ENCODE measurements around the gene HEMK1. TPM values are rescaled to one million over a fixed set of nuclear protein-coding genes. Genes with fewer than 3 reads are reported as not detected.

The HEMK1 gene
- total RNA-seq, 2 experiments from 2014 or later = 12.4 to 14.6 TPM

DNA sequence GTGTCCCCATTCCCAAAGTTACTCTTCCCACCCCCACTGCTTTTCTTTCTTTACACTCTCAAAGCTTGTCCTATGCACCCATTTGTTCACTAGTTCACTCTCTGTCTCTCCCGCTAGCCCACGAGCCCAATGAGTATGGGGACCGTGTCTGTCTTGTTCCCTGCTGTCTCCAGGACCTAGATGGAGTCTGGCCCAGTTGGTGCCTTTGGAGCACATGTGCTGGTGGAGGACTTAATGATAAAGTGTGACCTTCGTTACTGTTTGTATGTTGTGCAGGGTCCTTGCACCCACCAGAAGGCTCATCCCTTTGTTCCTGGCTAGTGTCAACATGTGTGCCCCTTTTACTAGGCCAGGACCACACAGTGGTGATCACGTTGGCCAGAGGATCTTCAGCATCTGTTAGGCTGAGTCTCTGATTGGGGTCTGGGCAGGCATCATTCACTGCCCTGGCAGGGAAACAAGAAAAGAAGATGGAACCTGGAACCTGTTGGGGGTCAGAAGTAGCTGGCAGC is 34.8 kb downstream of the HEMK1 start:
- H3K4me3 Mint-ChIP-seq = peak overlapping the region; percentile 27
- Histone ChIP-seq H3K27me3 (ENCODE audit: control insufficient read depth in 1 of 2, insufficient read depth in 2 of 2, low read length in 2 of 2) (no peaks in the 10 kb centered on the region), H3K36me3 (ENCODE audit: insufficient read depth, low read length) (peaks cover 66% of the 10 kb centered on the region), H3K27ac (ENCODE audit: low read depth in 1 of 2, low read length in 2 of 2) (peak overlapping the region; percentile 73 to 86), H3K4me3 (ENCODE audit: low read length) (no peak overlapping the region), H3K9me3 (ENCODE audit: control insufficient read depth in 1 of 2, insufficient read depth in 1 of 2, low read length in 2 of 2) (no peaks in the 10 kb centered on the region), H3K4me1 (ENCODE audit: insufficient read depth, low read length) (peaks cover 100% of the 10 kb centered on the region)
- H3K36me3 Mint-ChIP-seq (ENCODE audit: low read depth) = peaks cover 56% of the 10 kb centered on the region
- TF ChIP-seq CTCF (IDR thresholded peaks at IDR 0.05) = no peak
- CTCF ChIA-PET = interaction anchor here (1.7 kb wide), 1 partner anchor 34 kb away, joined by 3 read pairs; the partner anchor contains the start of gene HEMK1
- H3K9me3 Mint-ChIP-seq = no peaks in the 10 kb centered on the region
- peak overlapping the region; percentile 93 for H3K27ac Mint-ChIP-seq
- H3K27me3 Mint-ChIP-seq = no peaks in the 10 kb centered on the region
- ATAC-seq (ENCODE audit: poor library complexity) (no peak), DNase-seq (no peak)
- intact Hi-C loops (cut with DNase I, micrococcal nuclease) = no loop called here
- H3K4me1 Mint-ChIP-seq (ENCODE audit: low read depth) = peaks cover 94% of the 10 kb centered on the region
- POLR2A ChIA-PET = interaction anchor here (1.1 to 20.8 kb wide), 4 partner anchors 12 to 32 kb away, joined by 3 to 446 read pairs (median 38); partner anchors contain the start of genes C3orf18 and HEMK1

DNA sequence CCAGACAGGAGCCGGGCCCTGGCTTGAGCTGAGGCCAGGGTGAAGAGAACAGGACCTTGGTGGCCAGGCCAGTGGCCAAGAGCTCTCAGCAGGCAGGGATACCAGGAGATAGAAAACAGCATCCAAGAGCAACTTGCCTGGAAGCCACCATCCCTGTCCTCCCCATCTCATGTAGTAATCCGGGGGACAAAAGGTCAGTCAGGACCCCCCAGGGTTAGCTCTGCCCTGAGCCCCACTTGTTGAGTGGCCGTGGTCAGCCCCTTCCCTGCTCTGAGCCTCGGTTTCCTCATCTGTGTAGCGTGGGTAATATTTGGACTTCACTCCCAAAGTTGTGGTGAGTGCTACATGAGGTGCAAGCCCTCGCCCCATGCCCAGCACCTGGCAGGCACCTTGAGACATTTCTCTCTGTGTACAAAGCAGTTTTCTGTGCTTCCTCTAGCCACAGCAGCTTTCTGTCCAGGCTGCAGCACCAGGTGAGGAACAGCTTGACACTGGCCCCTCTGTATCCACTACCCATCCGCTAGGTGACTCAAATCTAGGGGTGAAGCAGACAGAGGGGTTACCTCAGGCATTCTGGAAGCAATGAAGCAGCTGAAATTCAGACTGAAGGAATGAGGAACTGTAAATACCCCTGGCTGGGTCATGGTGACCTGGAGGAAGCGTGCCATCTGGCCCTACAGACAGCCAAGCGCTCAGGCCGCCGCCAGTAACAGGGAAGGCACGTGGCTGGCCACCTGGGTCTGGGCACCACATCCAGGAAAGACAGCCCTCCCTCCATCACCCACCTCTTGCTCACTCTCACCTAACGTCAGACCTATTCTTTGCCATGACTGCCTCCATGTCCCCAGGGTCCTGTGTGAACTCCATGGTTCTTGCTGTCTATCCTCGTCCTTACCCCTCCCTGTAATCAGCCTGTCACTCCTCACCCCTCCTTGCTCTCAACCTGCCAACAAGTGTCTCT is 35.6 kb downstream of the HEMK1 start:
- POLR2A ChIA-PET = interaction anchor here (2.7 to 20.8 kb wide), 2 partner anchors 13 to 32 kb away, joined by 14 to 446 read pairs; partner anchors contain the start of genes C3orf18 and HEMK1
- Mint-ChIP-seq H3K27ac (peak overlapping the region; percentile 93), H3K4me1 (ENCODE audit: low read depth) (peaks cover 99% of the 10 kb centered on the region), H3K27me3 (no peaks in the 10 kb centered on the region), H3K36me3 (ENCODE audit: low read depth) (peaks cover 62% of the 10 kb centered on the region), H3K9me3 (no peaks in the 10 kb centered on the region), H3K4me3 (peak overlapping the region; percentile 27)
- DNase-seq (peak in 1 of 14 experiments; percentile 40), ATAC-seq (ENCODE audit: poor library complexity) (no peak)
- peaks cover 100% of the 10 kb centered on the region for H3K4me1 ChIP-seq (ENCODE audit: insufficient read depth, low read length)
- TF ChIP-seq CTCF (IDR thresholded peaks at IDR 0.05) = no peak
- CTCF ChIA-PET = interaction anchor here (0.6 to 9.5 kb wide), 3 partner anchors 14 to 254 kb away, joined by 3 to 114 read pairs (median 4); partner anchors contain the start of gene HEMK1
- no peaks in the 10 kb centered on the region for H3K27me3 ChIP-seq (ENCODE audit: control insufficient read depth in 1 of 2, insufficient read depth in 2 of 2, low read length in 2 of 2)
- intact Hi-C loops (cut with DNase I, micrococcal nuclease) = no loop called here
- H3K4me3 ChIP-seq (ENCODE audit: low read length) = peak overlapping the region; percentile 87
- no peaks in the 10 kb centered on the region for H3K9me3 ChIP-seq (ENCODE audit: control insufficient read depth in 1 of 2, insufficient read depth in 1 of 2, low read length in 2 of 2)
- H3K36me3 ChIP-seq (ENCODE audit: insufficient read depth, low read length) = peaks cover 71% of the 10 kb centered on the region
- peak overlapping the region; percentile 73 to 86 for H3K27ac ChIP-seq (ENCODE audit: low read depth in 1 of 2, low read length in 2 of 2)

- Mint-ChIP-seq H3K4me1 (ENCODE audit: low read depth) (peaks cover 99% of the 10 kb centered on the region), H3K27ac (peak overlapping the region; percentile 93), H3K9me3 (no peaks in the 10 kb centered on the region), H3K27me3 (no peaks in the 10 kb centered on the region), H3K36me3 (ENCODE audit: low read depth) (peaks cover 70% of the 10 kb centered on the region), H3K4me3 (peak overlapping the region; percentile 76)
- H3K36me3 ChIP-seq (ENCODE audit: insufficient read depth, low read length) = peaks cover 81% of the 10 kb centered on the region
- ChIA-PET CTCF (interaction anchor here (0.8 to 9.5 kb wide), 3 partner anchors 10 to 33 kb away, joined by 3 to 114 read pairs (median 3); no protein-coding TSS in a partner anchor), POLR2A (interaction anchor here (2.7 to 20.8 kb wide), 2 partner anchors 14 to 33 kb away, joined by 14 to 446 read pairs; partner anchors contain the start of genes C3orf18 and HEMK1)
- TF ChIP-seq CTCF (IDR thresholded peaks at IDR 0.05) = no peak
- DNase-seq (peak in 1 of 14 experiments; percentile 40), ATAC-seq (ENCODE audit: poor library complexity) (no peak)
- no peaks in the 10 kb centered on the region for H3K27me3 ChIP-seq (ENCODE audit: control insufficient read depth in 1 of 2, insufficient read depth in 2 of 2, low read length in 2 of 2)
- peak overlapping the region; percentile 87 for H3K4me3 ChIP-seq (ENCODE audit: low read length)
- H3K27ac ChIP-seq (ENCODE audit: low read depth in 1 of 2, low read length in 2 of 2) = peak overlapping the region; percentile 73 to 86
- peaks cover 100% of the 10 kb centered on the region for H3K4me1 ChIP-seq (ENCODE audit: insufficient read depth, low read length)
- intact Hi-C loops (cut with DNase I, micrococcal nuclease) = no loop called here
- no peaks in the 10 kb centered on the region for H3K9me3 ChIP-seq (ENCODE audit: control insufficient read depth in 1 of 2, insufficient read depth in 1 of 2, low read length in 2 of 2)
These were observed 36.6 kb downstream of the HEMK1 start for GRCh38 chr3:50605901-50606326.

Data from CD4-positive, alpha-beta T cell (primary cell).